HG03378 (cell line): ENCODE measurements around the gene ATP5PB.

ENCODE experiments used
- ATAC-seq: cut with Tn5 transposase; IDR thresholded peaks from one replicate; pipeline ENCODE4 v1.9.1; 2021; ENCODE audit warnings: mild to moderate bottlenecking, moderate library complexity; ENCODE audit not compliant: unreplicated experiment

ATP5PB gene

DNA sequence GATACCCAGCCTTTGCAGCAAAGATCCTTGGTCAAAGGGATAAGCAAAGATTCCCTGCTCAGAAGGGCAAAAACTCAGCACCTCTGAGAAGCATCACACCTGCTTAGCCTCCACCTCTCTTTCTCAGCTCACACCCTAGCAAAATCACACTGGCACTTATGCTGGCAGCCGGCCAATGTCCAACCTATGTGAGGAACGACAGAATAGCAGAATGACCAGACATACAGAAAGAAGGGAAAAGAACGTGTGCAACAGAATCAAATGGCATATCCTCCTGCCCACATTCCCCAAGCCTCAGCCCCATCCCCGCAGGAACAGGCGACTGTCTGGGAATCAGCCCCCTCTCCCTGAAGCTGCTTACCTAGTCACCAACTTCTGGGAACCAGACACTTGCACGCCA, 54.8 kb downstream of the ATP5PB start:
- no peak for ATAC-seq

DNA sequence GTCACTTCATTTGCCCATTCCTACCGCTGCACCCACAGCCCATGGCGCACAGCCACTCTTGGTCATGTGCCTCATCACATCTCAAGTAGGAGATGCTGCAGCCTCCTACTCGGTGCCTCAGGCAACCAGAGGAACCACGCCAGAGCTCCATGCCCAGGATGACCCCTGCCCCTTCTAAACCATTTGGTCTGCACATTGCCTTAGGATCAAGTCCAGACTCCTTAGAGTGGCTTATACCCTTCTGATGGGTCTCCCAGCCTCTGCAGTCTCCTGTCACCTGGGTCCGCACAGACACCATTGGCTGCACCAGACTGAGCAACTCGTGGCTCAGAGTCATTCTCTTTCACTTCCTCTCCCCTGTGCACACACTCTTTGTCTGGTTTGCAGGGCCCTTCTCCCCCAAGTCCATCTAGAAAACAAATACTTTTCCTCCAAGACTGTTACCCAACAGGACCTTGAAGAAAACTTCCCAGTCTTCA, 56.4 kb downstream of the ATP5PB start:
- ATAC-seq: peak; percentile 36

DNA sequence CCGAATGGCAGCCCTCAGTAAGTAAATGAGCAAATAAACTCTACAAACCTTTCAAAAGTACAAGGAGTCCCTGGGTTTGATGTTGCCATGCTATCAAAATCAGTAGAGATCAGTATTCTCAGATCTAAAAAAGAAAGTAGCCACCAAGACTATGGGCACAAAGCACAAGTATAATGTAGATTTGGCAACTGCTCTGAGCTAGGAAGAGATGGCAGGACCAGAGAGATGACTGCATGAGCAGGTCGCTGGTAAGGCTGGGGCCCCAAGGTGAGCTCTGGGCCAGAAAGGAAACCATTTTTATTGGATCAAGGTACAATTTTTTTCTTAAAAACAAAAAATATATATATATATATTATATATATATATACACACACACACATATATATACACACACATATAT, 57.3 kb downstream of the ATP5PB start:
- no peak for ATAC-seq

DNA sequence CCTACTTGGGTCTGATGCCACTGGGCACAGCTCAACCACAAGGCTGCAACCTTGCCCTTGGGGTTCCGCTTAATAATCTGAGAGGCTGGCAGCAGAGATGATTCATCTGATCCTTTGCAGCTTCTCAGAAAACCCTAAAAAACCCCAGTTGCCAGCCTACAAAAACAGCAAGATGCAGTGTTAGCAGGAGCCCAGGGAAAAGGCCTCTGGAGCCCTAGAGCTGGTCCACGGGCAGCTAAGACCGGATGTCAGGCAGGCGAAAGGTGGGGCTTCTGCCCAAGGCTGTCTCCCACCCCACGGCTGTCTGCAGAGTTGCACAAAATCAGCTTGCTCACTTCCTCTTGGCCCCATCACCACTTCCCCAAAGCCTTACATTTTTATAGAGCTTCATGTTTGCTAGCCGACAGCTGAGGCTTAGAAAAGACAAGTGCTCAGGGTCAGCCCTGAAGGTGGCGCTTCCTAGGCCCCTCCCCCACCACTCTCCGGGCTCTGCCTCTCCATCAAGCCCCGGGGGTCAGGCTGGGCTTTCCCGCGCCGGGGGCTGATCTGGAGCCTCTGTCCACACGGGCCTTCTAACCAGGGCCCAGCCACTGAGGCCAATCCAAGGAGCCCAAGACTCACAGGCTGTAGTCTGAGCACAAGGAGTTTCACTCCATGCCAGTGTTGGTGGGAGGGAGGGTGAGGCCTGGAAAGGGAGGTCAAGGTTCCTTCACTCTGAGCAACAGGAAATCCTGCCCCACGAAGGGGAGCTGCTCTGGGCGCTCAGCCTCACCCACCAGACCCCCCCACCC, 58.3 kb downstream of the ATP5PB start:
- ATAC-seq: peak; percentile 59

DNA sequence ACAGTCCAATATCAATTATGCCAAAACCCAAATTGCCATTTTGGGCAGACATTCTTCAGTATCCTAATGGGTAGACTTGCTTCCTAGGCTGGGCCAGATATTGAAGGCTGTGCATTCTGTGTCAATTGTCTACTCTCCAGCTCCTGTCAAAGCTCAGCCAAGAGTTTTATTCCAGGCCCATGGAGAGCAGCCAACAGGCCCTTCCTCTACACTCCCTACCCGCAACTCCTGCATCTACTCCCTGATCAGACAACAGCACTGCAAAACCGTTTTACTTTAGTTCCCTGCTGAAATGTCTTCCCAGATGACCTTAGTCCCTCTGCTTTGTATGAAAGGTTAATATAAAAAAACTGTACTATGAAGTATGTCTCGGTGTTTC, 60.7 kb downstream of the ATP5PB start:
- ATAC-seq: no peak

DNA sequence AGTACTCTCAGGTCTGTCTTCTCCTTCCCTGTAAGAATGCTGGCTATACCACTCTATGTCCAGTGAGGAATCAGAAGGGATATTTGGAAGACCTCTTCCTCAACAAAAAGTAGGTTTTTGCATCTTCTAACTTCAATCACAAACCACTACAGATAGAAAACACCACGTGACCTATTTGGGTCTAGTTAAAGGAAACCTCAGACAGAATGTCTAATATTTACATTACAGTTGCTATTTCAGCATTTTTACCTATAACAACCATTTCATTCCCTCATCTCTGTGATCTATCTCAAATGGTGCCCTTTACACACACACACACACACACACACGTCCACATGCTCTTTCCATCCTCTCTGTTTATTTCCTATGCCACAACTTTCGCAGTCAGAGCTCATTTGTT, 62.1 kb downstream of the ATP5PB start:
- no peak for ATAC-seq
